Measurements from ENCODE around the gene CYTH4.
A peak's percentile ranks its signal among the peaks of the same experiment; 100 is the strongest.
"Not testable (repeated sequence)": the region's sequence is repeated elsewhere in the genome, so short reads cannot be mapped to it uniquely, and the experiment has no call there.

The CYTH4 gene
- 21.9 to 192 reads per million in 2 experiments for total RNA-seq

DNA sequence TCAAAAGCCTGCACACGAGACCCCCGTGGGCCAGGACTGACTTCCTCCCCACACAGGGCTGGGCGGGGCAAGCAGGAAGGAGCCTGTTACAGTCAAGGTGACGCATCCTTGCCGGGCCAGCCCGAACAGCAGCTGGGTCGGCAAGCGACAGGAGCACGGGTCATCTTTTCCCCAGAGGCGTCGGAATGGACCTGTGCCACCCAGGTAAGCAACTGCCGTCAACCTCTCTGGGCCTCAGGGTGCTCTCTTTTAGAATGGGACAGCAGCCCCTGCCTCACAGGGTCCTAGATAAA is at the start of gene CYTH4:
Gene CYTH4 (plus strand): TSS at position 124 of the 293 bp plus-strand sequence. CDS start 62 bp downstream, at position 186.
- DNase-seq (ENCODE audit: low read depth): peak; percentile 62

DNA sequence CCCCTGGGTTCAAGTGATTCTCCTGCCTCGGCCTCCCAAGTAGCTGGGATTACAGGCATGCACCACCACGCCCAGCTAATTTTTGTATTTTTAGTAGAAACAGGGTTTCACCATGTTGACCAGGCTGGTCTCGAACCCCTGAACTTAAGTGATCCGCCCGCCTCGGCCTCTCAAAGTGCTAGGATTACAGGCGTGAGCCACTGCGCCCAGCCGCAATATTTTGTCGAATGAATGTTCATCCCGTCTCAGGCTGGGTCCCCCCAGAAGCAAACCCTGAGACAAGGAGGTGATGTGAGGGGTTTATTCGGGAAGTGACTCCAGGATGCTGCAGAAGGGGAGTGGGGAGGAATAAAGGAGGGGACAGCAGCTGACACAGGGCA is 48.9 kb upstream of the CYTH4 start:
- DNase-seq (ENCODE audit: low read depth): not testable (repeated sequence)

- no peak for DNase-seq (ENCODE audit: low read depth)
These were observed 48.3 kb upstream of the CYTH4 start for GRCh38 chr22:37233751-37234631.

DNA sequence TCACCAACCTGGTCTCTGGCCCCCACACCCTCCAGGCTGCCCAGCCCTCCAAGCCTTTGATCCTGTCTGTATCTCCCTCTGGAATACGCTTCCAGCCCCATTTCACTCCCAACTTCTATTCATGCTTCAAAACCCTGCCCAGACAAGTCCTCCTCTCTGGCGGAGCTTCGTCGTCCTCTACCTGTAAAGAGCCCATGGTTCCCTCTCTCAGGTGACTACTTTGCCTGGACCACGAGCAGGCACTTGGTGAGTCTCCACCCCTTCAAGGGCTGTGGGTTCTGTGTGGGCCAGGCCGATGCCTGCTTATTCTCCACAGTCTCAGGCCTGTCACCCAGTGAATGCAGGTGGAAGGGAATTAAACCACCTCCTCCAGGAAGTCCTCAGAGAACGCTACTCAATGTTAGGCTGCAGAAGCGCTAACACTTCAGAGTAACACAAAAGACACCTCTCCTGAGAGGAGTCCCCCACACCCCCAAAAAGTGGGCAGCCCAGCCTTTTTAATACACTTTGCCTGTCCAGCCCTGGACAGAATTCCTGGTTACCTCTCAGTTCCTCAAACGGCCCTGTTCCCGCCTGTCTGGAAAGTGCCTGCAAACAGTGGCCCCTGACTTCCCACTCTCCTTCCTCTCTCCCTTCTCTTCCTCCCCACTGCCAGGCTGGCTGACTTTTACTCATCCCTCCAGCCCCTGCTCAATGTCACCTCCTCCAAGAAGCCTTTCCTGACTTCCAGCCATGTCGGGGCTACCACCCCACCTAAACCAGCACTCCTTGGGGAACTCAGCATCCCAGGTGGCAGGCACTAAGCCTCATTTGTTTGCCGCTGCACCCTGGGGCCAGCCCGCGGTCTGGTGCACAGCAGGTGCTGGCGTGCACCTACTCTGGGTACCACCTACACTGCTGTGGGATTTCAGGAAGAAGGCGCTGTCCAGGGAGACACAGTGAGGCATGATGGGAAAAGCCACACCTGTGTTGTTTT is 47.3 kb upstream of the CYTH4 start:
- DNase-seq (ENCODE audit: low read depth): no peak

GRCh38 chr22:37235897-37236607 is 46.3 kb upstream of the CYTH4 start:
- no peak for DNase-seq (ENCODE audit: low read depth)

- no peak for DNase-seq (ENCODE audit: low read depth)
These were observed 44.7 kb upstream of the CYTH4 start for GRCh38 chr22:37237371-37238268.

DNA sequence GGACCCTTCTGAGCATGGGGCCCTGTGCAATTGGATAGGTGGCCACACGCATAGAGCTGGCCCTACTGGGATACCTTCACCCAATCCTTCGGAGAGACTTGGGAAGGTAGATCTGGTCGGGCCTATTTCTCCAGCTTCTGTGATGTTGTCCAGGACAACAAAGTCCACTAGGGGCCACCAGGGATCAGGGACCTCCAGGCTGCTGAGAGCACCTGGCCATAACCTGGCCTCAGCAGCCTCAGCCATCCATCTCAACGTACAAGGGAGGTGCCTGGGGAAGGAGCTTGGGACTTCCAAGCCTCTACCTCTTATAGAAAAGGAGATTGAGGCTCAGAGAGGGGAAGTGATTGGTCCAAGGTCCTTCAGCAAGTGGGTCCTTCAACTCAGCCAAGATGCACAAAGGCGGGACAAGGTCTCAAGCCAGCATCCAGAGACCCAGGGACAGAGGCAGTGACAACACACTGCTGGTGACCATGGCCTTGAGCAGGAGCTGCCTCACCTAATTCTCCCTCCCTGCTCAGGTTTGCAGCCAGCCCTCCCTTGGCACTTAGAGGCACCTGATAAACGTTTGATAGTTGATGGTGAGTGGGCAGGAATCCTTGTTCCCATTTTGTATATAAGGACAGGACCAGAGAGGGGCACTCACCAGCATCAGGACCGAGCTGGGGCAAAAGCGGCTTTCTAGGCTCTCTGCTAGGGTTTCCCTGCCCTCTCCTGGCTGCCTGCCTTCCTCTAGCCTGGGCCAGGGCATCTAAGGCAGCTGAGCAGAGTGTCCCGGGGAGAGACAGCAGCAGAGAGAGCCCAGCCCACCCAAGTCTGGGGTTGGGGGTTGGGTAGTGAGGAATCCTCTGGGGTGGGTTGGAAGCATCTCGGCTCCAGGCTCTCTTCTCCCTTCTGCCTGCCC is 42.7 kb upstream of the CYTH4 start:
- DNase-seq (ENCODE audit: low read depth): no peak

DNA sequence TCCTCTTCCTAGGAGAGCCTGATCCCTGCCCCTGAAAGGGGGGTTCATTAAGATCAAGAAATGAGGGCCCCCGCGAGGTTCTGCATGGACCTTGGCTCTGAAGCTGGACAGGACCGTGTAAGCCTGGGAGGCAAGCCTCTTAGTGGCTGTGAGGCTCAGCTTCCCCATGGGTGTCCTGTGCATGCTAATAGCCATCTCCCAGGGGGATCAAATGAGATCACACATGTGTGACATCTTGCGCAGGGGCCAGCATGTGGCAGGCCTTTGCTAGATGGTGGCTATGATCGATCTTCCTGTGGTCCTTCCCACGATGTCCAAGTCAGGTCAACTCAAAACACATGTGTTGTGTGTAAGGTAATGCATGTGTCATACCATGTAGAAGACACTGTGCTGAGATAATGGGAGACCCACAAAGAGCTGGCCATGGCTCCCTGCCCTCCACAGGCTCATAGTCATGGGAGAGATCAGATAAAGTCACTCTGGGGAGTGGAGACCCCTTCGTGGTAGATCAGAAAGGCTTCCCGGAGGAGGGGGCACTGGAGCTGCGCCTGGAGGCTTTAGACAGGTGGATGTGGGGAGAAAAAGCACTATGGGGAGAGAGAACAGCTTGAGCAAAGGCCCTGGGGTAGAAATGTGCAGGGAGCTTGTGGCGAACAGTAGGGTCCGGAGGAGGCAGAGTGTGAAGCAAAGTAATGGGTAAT is 41.9 kb upstream of the CYTH4 start:
- DNase-seq (ENCODE audit: low read depth): no peak

DNA sequence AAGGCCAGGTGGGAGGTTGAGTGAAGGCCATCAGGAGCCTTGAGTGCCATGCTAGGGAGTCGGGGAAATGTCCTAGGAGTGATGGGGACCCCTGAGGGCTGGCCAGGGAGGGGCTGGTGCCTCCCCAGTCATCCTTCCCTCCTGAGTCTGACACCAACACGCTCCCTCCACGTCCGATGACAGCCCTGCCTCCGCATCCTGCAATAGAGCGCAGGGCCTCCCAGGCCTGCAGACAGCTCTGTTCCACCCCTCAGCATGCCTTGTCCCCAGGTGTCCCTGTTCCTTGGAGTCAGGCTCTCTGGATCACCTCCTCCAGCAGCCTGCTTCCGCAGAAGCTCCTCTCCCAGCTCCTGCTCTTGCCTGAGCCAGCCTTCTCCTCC is 41.4 kb upstream of the CYTH4 start:
- no peak for DNase-seq (ENCODE audit: low read depth)

- DNase-seq (ENCODE audit: low read depth): no peak
These were observed 40.8 kb upstream of the CYTH4 start for GRCh38 chr22:37241351-37242142.

DNA sequence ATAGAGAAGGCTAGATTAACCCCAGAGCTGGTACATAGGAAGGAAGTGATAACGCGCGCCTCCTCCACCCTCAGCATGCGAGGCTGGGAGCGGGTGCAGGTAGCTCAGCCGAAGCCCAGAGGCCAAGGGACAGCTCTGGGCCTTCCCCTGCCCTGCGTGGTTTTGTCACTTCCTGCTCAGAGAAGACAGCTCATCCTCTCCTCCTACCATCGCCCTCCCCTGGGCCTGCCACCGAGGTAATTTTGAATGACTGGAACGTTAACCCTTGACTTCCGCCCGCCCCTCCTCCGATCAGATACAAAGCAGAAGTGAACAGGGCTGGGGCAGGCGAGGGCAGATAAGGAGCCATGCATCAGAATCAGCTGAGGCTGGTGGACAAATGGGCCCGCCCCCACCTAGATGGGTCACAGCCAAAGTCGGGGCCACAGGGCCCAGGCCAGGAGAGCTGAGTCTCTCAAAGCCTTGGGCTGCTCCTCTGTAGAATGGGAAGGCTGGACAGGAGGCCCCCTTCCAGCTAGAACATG is 39.9 kb upstream of the CYTH4 start:
- peak; percentile 80 for DNase-seq (ENCODE audit: low read depth)

GRCh38 chr22:37243402-37244113 is 38.8 kb upstream of the CYTH4 start:
- DNase-seq (ENCODE audit: low read depth): no peak

DNA sequence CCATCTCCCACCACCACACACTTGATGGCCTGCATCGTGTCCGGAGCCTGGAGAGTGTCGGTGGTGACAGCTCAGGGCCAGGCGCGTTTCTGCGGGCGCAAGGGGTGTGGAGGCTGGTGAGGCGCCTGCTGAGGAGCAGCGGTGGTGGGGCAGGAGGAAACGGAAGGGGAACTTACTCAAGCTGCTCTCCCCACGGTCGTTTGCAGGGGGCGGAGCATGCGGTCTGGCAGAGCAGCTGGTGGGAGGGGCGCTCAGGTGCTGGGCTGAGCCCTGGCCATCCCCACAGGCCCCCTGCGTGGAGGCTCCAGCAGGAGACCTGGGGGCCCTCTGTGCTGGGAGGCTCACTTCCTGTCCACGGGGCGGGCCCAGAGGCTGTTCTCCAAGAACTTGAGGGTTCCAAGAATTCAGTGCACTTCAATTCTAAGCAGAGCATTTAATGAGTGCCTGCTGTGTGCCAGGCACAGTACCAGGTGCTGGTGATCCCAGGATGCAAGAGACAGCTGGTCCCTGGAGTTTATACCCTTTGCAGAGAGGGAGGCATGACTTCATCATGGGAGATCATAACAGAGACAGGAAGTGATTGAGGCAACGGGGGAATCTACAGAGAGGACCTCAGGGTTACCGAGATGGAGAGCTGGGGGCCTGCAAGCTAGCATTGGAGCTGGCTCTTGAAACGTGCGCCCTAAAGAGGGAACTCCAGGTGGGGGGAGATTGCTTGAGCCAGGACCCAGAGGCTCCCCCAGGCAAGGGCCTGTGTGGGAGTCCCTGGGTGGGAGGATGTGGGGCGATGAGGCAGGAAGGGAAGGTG is 38.0 kb upstream of the CYTH4 start, which contains the start of gene RAC2:
Gene RAC2 (minus strand): TSS at position 156 of the 808 bp plus-strand sequence. CDS start 121 bp downstream, at position 35.
- peak; percentile 77 for DNase-seq (ENCODE audit: low read depth)

- DNase-seq (ENCODE audit: low read depth): no peak
These were observed 37.2 kb upstream of the CYTH4 start for GRCh38 chr22:37244922-37245722.

DNA sequence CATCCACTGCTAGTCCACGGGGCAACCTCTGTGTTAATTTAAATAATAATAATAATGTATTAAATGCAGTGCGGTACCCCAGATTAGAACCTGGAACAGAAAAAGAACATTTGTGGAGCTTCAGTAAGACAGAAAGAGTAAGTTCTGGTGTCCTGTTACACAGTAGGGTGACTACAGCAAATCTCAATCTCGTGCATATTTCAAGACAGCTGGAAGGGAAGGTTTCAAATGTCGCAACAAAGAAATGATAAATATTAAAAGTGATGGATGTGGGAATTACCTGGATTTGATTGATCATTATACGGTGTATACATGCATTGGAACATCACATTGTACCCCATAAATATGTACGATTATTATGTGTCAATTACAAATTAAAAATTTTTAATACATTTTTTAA is 36.6 kb upstream of the CYTH4 start:
- DNase-seq (ENCODE audit: low read depth): no peak

GRCh38 chr22:37248251-37248650 is 34.1 kb upstream of the CYTH4 start:
- no peak for DNase-seq (ENCODE audit: low read depth)
